Right lobe of liver (tissue), 6 donors: Measurements from ENCODE around the gene CHRNB2. TPM values are rescaled to one million over a fixed set of nuclear protein-coding genes. Genes with fewer than 3 reads are reported as not detected.

Experiments
- ATAC-seq, 4 donors: fragments of 200-7000 bp; cut with Tn5 transposase; one replicate each; pipeline ENCODE4 v1.9.1; 2020; ENCODE audit warnings: mild to moderate bottlenecking in 4 of 4, moderate library complexity in 4 of 4
- DNase-seq, 3 donors: peaks; one replicate each; pipeline ENCODE4 v3.0.0-alpha.2; 2020
- H3K27ac ChIP-seq, 3 donors: fragments of 200-600 bp; one replicate each; pipeline ENCODE4 v1.8.0; 2022
- H3K27me3 ChIP-seq, 2 donors: fragments of 200-600 bp; one replicate each; pipeline ENCODE4 v1.8.0; 2022
- H3K36me3 ChIP-seq, 4 donors: fragments of 200-600 bp; sonication (generic) in 1 of 4; one replicate each; pipeline versions ENCODE4 v1.5.1 to v1.8.0; 2017 to 2022; ENCODE audit warnings: control low read depth in 1 of 4
- H3K4me1 ChIP-seq, 4 donors: fragments of 200-600 bp; sonication (generic) in 1 of 4; one replicate each; pipeline versions ENCODE4 v1.5.1 to v1.8.0; 2017 to 2022; ENCODE audit warnings: control low read depth in 1 of 4
- H3K4me3 ChIP-seq, 3 donors: fragments of 200-600 bp; one replicate each; pipeline ENCODE4 v1.8.0; 2022
- H3K9me3 ChIP-seq, 4 donors: fragments of 200-600 bp; sonication (generic) in 1 of 4; one replicate each; pipeline versions ENCODE4 v1.5.1 to v1.8.0; 2017 to 2022; ENCODE audit warnings: control low read depth in 1 of 4
- CTCF ChIP-seq, 4 donors: fragments of 200-600 bp in 3 of 4; fragments of 450-650 bp in 1 of 4; IDR thresholded peaks; one replicate each; pipeline versions ENCODE4 v1.5.1 to v1.8.0; 2016 to 2022; ENCODE audit warnings: antibody characterized with exemption in 4 of 4, mild to moderate bottlenecking in 2 of 4
- POLR2A ChIP-seq: fragments of 450-650 bp; IDR thresholded peaks from one replicate; pipeline ENCODE4 v1.6.1; 2017; ENCODE audit warnings: antibody characterized with exemption, mild to moderate bottlenecking
- WGBS: methylation state at CpG from one replicate; pipeline ENCODE4 v1.1.6; 2018; ENCODE audit warnings: low coverage, low lambda C conversion rate; ENCODE audit not compliant: insufficient coverage; ENCODE audit errors: missing lambda C conversion rate; 5-methylcytosine and 5-hydroxymethylcytosine counted together
- intact Hi-C, 2 donors: fragments of 100-400 bp; cut with DNase I; formaldehyde crosslinking; loops; one replicate each; pipeline versions ENCODE4 v1.11.2 to v1.14.1; 2022
- total RNA-seq, 6 experiments: library from RNA; depleted of rRNA in 2 of 6; stranded (reverse); fragments of >200 nt in 2 of 6; fragmentation: NEBNext Ultra II Directional in 3 of 6; extraction: Animal tissue kit (Norgen Biotek cat#: 25700) in 3 of 6; gene quantifications; one replicate each; pipeline versions ENCODE4 v1.1.0 to v1.2.4, GENCODE V29; 2016 to 2023
- donor health status: DM: no; HTN: yes; CAD: no.
- donor health status: DM: no; HTN: no; CAD: no.
- donor health status: DM: no; HTN: no; CAD: no.
- donor health status: DM: no; HTN: yes; CAD: no.
- donor health status: DM: no; HTN: yes; CAD: no.

Gene CHRNB2
- total RNA-seq, 6 experiments from 2014 or later = 0.07 TPM; not detected in 5

- 70% methylated on average over 5 of the region's 5 CpGs for WGBS
- Histone ChIP-seq H3K27ac (no peak overlapping the region), H3K36me3 (peaks cover 41 to 100% (median 68%) of the 10 kb centered on the region in 4 donors), H3K27me3 (no peaks in the 10 kb centered on the region), H3K9me3 (no peaks in the 10 kb centered on the region), H3K4me1 (no peaks in the 10 kb centered on the region), H3K4me3 (no peak overlapping the region)
- ATAC-seq (no peak), DNase-seq (no peak)
- intact Hi-C loops = no loop called here
- no peak for TF ChIP-seq CTCF (IDR thresholded peaks at IDR 0.05)
- no peak for TF ChIP-seq POLR2A
Observed at GRCh38 chr1:154590756-154591155, 23.2 kb downstream of the CHRNB2 start.

- no peaks in the 10 kb centered on the region for H3K9me3 ChIP-seq
- H3K36me3 ChIP-seq = peaks cover 39 to 100% (median 67%) of the 10 kb centered on the region in 4 donors
- intact Hi-C loops = no loop called here
- DNase-seq (no peak), ATAC-seq (no peak)
- H3K4me1 ChIP-seq = no peaks in the 10 kb centered on the region
- 89% methylated on average over 3 of the region's 7 CpGs for WGBS
- TF ChIP-seq CTCF (IDR thresholded peaks at IDR 0.05) (no peak), POLR2A (no peak)
- no peak overlapping the region for H3K27ac ChIP-seq
- H3K27me3 ChIP-seq = no peaks in the 10 kb centered on the region
- H3K4me3 ChIP-seq = no peak overlapping the region
Observed at GRCh38 chr1:154591206-154591605, 23.6 kb downstream of the CHRNB2 start.

GRCh38 chr1:154593390-154593789 is 25.8 kb downstream of the CHRNB2 start:
- Histone ChIP-seq H3K27ac (no peak overlapping the region), H3K4me1 (no peaks in the 10 kb centered on the region), H3K27me3 (no peaks in the 10 kb centered on the region), H3K9me3 (no peaks in the 10 kb centered on the region), H3K4me3 (no peak overlapping the region), H3K36me3 (peaks cover 22 to 100% (median 66%) of the 10 kb centered on the region in 4 donors)
- DNase-seq (no peak), ATAC-seq (no peak)
- intact Hi-C loops = no loop called here
- TF ChIP-seq POLR2A (no peak), CTCF (IDR thresholded peaks at IDR 0.05) (no peak)

GRCh38 chr1:154594811-154595210 is 27.2 kb downstream of the CHRNB2 start:
- 72% methylated on average over 5 of the region's 7 CpGs for WGBS
- no peak for TF ChIP-seq POLR2A
- no peak for TF ChIP-seq CTCF (IDR thresholded peaks at IDR 0.05)
- DNase-seq = no peak
- Histone ChIP-seq H3K36me3 (peaks cover 9 to 98% (median 54%) of the 10 kb centered on the region in 4 donors), H3K27me3 (no peaks in the 10 kb centered on the region), H3K9me3 (no peaks in the 10 kb centered on the region), H3K27ac (no peak overlapping the region), H3K4me3 (no peak overlapping the region), H3K4me1 (no peaks in the 10 kb centered on the region)
- ATAC-seq = no peak
- intact Hi-C loops = no loop called here

GRCh38 chr1:154595621-154596020 is 28.0 kb downstream of the CHRNB2 start:
- H3K27me3 ChIP-seq = no peaks in the 10 kb centered on the region
- intact Hi-C loops = no loop called here
- no peak overlapping the region for H3K27ac ChIP-seq
- DNase-seq = no peak
- no peak for ATAC-seq
- no peak overlapping the region for H3K4me3 ChIP-seq
- TF ChIP-seq CTCF (IDR thresholded peaks at IDR 0.05) = no peak
- H3K36me3 ChIP-seq = peaks cover 8 to 96% (median 46%) of the 10 kb centered on the region in 4 donors
- 86% methylated on average over 1 of the region's 1 CpG for WGBS
- H3K9me3 ChIP-seq = no peaks in the 10 kb centered on the region
- H3K4me1 ChIP-seq = no peaks in the 10 kb centered on the region
